Activated T-helper 1 cell treated with Interleukin-2 at 50 U/mL for 16 hours (primary cell): Measurements from ENCODE around the gene FGF18.
"Not testable (repeated sequence)": the region's sequence is repeated elsewhere in the genome, so short reads cannot be mapped to it uniquely, and the experiment has no call there.

ENCODE experiments used
- DNase-seq: peaks from one replicate; pipeline ENCODE4 v3.0.0-alpha.2; 2020; ENCODE audit warnings: low read depth

Gene FGF18

GRCh38 chr5:171418982-171419687 lies at the start of gene FGF18:
FGF18 (plus strand) TSS chr5:171419647; CDS start chr5:171420200, 553 bp downstream.
- DNase-seq: no peak

GRCh38 chr5:171369898-171370297 lies 49.5 kb upstream of the FGF18 start:
- no peak for DNase-seq

GRCh38 chr5:171370881-171371280 lies 48.6 kb upstream of the FGF18 start:
- DNase-seq: not testable (repeated sequence)

- no peak for DNase-seq
Observed at GRCh38 chr5:171371326-171371725, 48.1 kb upstream of the FGF18 start.

GRCh38 chr5:171379961-171380360 lies 39.5 kb upstream of the FGF18 start:
- DNase-seq: no peak

- not testable (repeated sequence) for DNase-seq
Observed at GRCh38 chr5:171384416-171384815, 35.0 kb upstream of the FGF18 start.

GRCh38 chr5:171384999-171385398 lies 34.4 kb upstream of the FGF18 start:
- not testable (repeated sequence) for DNase-seq

GRCh38 chr5:171386006-171386671 lies 33.3 kb upstream of the FGF18 start:
- no peak for DNase-seq

- no peak for DNase-seq
Observed at GRCh38 chr5:171386861-171387344, 32.5 kb upstream of the FGF18 start.

GRCh38 chr5:171387345-171387969 lies 32.0 kb upstream of the FGF18 start, which contains the start of gene NPM1:
NPM1 (plus strand) TSS chr5:171387849; CDS start chr5:171387949, 100 bp downstream.
- peak; percentile 97 for DNase-seq

GRCh38 chr5:171387970-171388815 lies 31.3 kb upstream of the FGF18 start:
- DNase-seq: peak; percentile 69

- DNase-seq: no peak
Observed at GRCh38 chr5:171388816-171389168, 30.7 kb upstream of the FGF18 start.

- DNase-seq: no peak
Observed at GRCh38 chr5:171390883-171391677, 28.4 kb upstream of the FGF18 start.

GRCh38 chr5:171391996-171392577 lies 27.4 kb upstream of the FGF18 start:
- DNase-seq: no peak

GRCh38 chr5:171392585-171393159 lies 26.8 kb upstream of the FGF18 start:
- DNase-seq: no peak

- no peak for DNase-seq
Observed at GRCh38 chr5:171395042-171395441, 24.4 kb upstream of the FGF18 start.

- DNase-seq: not testable (repeated sequence)
Observed at GRCh38 chr5:171396583-171396982, 22.9 kb upstream of the FGF18 start.

GRCh38 chr5:171397190-171397589 lies 22.3 kb upstream of the FGF18 start:
- no peak for DNase-seq

- DNase-seq: no peak
Observed at GRCh38 chr5:171397599-171397998, 21.8 kb upstream of the FGF18 start.

GRCh38 chr5:171398660-171399059 lies 20.8 kb upstream of the FGF18 start:
- not testable (repeated sequence) for DNase-seq
